HG03439 (cell line): ENCODE results near the gene IL1RL1.
A peak's percentile ranks its signal among the peaks of the same experiment; 100 is the strongest.
"Not testable (repeated sequence)": the region's sequence is repeated elsewhere in the genome, so short reads cannot be mapped to it uniquely, and the experiment has no call there.

ENCODE experiments used
- ATAC-seq: cut with Tn5 transposase; IDR thresholded peaks from one replicate; pipeline ENCODE4 v1.9.1; 2021; ENCODE audit warnings: mild to moderate bottlenecking, moderate library complexity; ENCODE audit not compliant: unreplicated experiment

Gene IL1RL1

GRCh38 chr2:102291319-102292075 is 19.9 kb upstream of the IL1RL1 start:
- ATAC-seq = no peak

DNA sequence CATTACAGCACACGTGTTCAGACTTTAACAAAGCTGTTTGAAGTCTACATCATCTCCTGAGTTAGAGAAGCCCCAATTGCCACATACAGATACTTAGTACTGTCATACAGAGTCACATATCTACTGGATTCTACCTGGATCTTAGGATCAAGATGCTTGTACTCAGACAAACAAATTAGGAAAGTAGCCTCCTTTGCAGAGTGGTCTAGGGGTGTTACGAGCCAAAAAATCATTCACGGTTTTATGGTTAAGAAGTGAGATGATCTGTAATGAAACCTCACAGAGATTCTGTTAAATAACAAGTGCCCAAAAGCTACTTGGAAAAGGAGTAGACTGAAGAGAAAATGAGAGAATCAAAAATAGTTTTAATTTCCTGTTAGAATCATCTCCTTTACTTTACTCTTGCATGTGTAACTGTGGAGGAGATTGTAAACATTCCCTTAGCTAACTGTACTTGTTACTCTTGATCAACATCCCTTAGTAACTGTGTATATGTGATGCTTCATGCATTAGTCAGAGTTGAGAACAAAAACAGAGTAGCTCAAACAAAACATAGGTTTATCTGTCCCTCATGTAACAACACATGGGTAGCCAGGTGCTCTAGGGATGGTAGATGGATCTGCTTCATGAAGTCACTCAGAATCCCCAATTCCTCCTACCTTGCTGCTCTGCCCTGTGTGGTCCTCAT is 16.4 kb upstream of the IL1RL1 start:
- no peak for ATAC-seq

GRCh38 chr2:102295566-102295965 is 15.8 kb upstream of the IL1RL1 start:
- no peak for ATAC-seq

- ATAC-seq = no peak
These were observed 14.9 kb upstream of the IL1RL1 start for GRCh38 chr2:102296449-102296848.

DNA sequence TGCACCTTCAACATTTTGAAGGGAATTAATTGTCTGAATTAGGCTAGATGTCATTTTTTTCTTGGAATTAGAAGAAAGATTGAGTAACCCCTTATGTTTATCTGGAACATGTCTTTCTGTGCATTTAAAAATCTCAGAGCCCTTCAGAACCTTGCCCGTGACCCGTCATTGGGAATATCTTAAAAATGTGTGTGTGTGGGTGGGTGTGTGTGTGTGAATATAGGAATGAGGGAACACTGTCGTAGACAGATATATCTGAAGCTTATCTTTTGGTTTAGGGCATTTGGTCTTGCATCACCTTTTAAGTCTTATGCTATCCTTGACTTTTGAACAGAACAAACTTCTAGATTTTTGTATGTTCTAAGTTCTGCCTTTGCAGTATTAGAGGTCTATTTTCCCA is 13.5 kb upstream of the IL1RL1 start:
- ATAC-seq = no peak

GRCh38 chr2:102301867-102302362 is 9.4 kb upstream of the IL1RL1 start:
- ATAC-seq = peak; percentile 92

DNA sequence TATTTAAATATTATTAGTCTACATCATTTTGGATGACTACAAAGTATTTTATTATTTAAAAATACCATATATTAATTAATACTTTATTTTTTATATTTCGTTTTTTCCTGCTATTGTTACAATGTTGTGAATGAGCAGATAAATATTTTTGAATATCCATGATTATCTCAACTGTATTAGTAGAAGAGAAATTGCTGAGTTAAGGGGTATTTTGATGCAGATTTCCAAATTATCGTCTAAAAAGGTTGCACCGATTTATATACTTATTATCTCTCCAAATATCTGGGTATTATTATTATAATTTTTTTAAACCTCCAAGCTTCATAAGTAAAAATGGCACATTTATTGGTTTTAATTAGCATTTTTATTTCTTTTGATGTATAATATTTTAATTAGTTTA is 8.9 kb upstream of the IL1RL1 start:
- ATAC-seq = no peak

DNA sequence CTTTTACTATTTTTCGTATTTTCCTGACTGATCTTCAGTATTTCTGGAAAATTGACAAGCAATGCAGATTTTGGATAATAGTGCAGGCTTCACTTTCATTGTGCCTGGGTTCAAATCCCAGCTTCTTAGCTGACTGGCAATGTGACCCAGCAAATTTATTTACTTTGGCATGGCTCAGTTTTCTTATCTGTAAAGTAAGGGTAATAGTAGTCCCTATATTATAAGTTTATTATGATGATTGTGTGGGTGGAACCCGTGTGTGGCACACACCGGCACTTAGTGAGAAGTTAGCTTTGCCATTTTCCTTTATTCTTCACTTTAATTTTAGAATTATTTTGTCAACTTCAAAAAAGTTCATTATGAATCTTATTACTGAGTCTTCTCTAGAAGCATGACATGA is 7.8 kb upstream of the IL1RL1 start:
- ATAC-seq = no peak

GRCh38 chr2:102304268-102304667 is 7.1 kb upstream of the IL1RL1 start:
- ATAC-seq = no peak

DNA sequence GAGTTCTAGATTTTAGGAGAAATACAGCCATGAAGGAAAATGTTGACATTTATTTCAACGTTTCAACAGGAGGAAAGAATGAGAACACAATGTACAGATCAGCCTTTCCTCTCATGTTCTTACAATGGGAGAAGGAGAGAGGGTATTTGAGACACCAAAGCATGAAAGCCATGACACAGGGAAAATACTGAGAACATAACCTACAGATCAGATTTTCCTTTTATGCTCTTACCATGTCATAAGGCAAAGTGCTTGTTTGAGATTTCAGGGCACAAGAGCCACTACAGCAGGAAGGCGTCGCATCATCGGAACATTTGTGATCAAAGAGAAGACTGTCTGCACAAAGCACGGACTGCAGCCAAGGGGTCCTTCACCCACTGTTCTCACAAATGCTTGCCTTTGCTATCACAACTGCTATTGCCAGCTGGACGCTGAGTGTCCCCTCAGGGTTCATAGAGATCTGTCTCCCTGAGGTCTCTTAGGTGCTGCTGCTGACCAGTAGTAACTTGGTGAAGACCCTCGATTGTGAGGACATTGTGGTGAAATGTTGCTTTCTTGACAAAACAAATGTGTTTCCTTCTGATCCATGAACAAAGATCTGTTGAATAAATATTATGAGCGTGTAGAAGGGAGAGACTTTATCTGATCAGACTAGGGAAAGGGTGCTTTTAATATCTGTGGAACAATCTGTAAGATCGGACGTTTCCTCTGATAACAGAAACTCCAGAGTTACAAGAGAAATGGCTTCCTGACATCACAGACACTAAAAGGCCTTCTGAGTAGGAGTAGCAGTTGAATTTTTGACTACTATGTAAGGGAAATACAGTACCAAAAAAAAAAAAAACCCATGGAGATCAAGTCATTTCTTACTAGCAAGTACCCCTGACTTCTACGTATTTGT is 6.4 kb upstream of the IL1RL1 start:
- ATAC-seq = no peak

- ATAC-seq = no peak
These were observed 5.2 kb upstream of the IL1RL1 start for GRCh38 chr2:102306125-102306524.

GRCh38 chr2:102313025-102313424 is 1.7 kb downstream of the IL1RL1 start:
- no peak for ATAC-seq

DNA sequence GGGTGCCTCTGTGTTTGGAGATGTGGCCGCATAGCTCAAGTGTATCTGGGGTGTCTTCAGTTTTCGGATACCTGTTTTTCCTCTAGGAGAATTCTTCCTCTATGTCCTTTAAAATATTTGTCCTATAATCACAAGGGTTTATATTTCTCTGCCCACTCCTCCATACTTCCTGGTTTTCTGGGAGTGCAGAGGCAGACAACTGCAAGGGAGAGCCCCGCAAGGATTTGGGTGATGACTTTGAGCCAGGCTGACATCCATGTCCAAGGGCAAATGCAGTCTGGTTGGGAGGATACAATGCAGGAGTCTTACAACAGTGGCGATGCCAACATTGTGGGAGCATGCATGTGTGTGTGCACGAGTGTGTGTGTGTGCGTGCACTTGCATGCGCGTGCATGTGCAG is 2.1 kb downstream of the IL1RL1 start:
- ATAC-seq = no peak

GRCh38 chr2:102313950-102314349 is 2.6 kb downstream of the IL1RL1 start:
- no peak for ATAC-seq

GRCh38 chr2:102315921-102316320 is 4.6 kb downstream of the IL1RL1 start:
- ATAC-seq = no peak

- no peak for ATAC-seq
These were observed 6.4 kb downstream of the IL1RL1 start for GRCh38 chr2:102317715-102318114.

- no peak for ATAC-seq
These were observed 7.1 kb downstream of the IL1RL1 start for GRCh38 chr2:102318437-102318836.

- ATAC-seq = no peak
These were observed 10.8 kb downstream of the IL1RL1 start for GRCh38 chr2:102321941-102322719.

GRCh38 chr2:102324914-102325313 is 13.6 kb downstream of the IL1RL1 start:
- not testable (repeated sequence) for ATAC-seq

DNA sequence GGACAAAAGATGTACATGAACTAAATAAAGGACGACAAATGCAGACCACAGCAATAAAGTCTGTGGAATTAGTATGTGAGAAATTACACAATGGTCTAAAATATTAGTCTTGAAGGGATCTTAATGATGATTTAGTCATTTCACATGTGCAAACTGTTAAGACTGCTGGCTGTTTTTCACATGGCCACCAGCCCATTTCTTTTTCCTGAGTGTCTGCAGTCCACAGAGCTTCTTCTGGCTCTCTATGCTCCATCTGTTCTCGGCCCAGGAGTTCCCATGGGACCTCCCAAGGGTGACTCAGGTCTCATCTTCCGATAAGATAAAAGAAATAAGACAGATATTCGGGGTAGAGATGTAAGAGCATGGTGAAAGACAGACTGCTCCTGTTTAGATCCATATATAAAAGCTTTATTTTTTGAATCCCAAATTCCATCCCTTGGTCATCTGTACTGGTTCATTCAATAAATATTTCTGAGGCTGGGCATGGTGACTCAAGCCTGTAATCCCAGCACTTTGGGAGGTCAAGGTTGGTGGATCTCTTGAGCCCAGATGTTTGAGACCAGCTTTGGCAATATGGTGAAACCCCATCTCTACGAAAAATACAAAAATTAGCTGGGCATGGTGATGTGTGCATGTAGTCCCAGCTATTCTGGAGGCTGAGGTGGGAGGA is 20.1 kb downstream of the IL1RL1 start:
- no peak for ATAC-seq
